HepG2 (cell line): ENCODE results near the gene MORF4L2. TPM values are rescaled to one million over a fixed set of nuclear protein-coding genes. Genes with fewer than 3 reads are reported as not detected.
A peak's percentile ranks its signal among the peaks of the same experiment; 100 is the strongest.
"Not testable (repeated sequence)": the region's sequence is repeated elsewhere in the genome, so short reads cannot be mapped to it uniquely, and the experiment has no call there.

Source experiments
- ATAC-seq: fragments of 200-7000 bp; cut with Tn5 transposase; 3 replicates; pipeline ENCODE4 v1.9.1; 2020; ENCODE audit warnings: mild to moderate bottlenecking, moderate library complexity
- BruUV-seq: library from RNA; stranded (reverse); fragments of 400-500 nt; replicated peaks from 2 replicates; lab custom pipeline; 2021; lab: Mats Ljungman, UMichigan
- CTCF ChIA-PET: fragments of 300-600 bp; formaldehyde crosslinking; extraction: SDS; loops from one replicate; lab custom pipeline; 2021; ENCODE audit warnings: low total read pairs, inconsistent platforms, low intra/inter-chr PET ratio; lab: Yijun Ruan, JAX
- POLR2A ChIA-PET: fragments of 350-600 bp; sonication (Branson Sonifier 250); formaldehyde crosslinking; loops from one replicate; lab custom pipeline; 2020; ENCODE audit warnings: antibody characterized with exemption, inconsistent platforms; lab: Yijun Ruan, JAX
- DNase-seq: peaks from one replicate; pipeline ENCODE4 v3.0.0-alpha.2; 2015; ENCODE audit warnings: low spot score
- FAIRE-seq: peaks from 3 replicates; lab custom pipeline; 2011; peaks lifted over from hg19 to GRCh38; lab: Jason Lieb, UNC
- H2AFZ ChIP-seq: one replicate; pipeline ENCODE4 v1.6.1; 2011; ENCODE audit warnings: low read length, inconsistent platforms
- H3K27ac ChIP-seq: fragments of 300-600 bp; 3 replicates; pipeline ENCODE4 v1.8.0; 2011; ENCODE audit warnings: mixed run types, mild to moderate bottlenecking, mixed read lengths, low read length, inconsistent platforms; ENCODE audit not compliant: insufficient read depth; ENCODE audit errors: extremely low read length
- H3K27me3 ChIP-seq, 2 experiments: fragments of 200-600 bp in 1 of 2; 2 replicates in 1 of 2; 3 replicates in 1 of 2; pipeline versions ENCODE4 v1.6.0 to v1.8.0; 2011; ENCODE audit warnings: low read length in 2 of 2, mild to moderate bottlenecking in 2 of 2, moderate library complexity in 2 of 2, inconsistent platforms in 1 of 2; ENCODE audit not compliant: insufficient read depth in 2 of 2, control insufficient read depth in 1 of 2
- H3K36me3 ChIP-seq, 2 experiments: fragments of 200-600 bp in 1 of 2; replicated peaks in 1 of 2; 2 replicates in 1 of 2; 3 replicates in 1 of 2; pipeline versions ENCODE4 v1.5.1 to v1.8.0; 2011; ENCODE audit warnings: low read length in 2 of 2, inconsistent platforms in 1 of 2; ENCODE audit not compliant: insufficient read depth in 2 of 2, control insufficient read depth in 1 of 2
- H3K4me1 ChIP-seq: 2 replicates; pipeline ENCODE4 v1.5.1; 2012; ENCODE audit warnings: low read length, inconsistent platforms; ENCODE audit not compliant: insufficient read depth
- H3K4me2 ChIP-seq: 2 replicates; pipeline ENCODE4 v1.6.0; 2011; ENCODE audit warnings: low read depth, low read length, inconsistent platforms
- H3K4me3 ChIP-seq, 3 experiments: fragments of 200-600 bp in 1 of 3; sonication (generic), shearing (Covaris generic) in 1 of 3; replicated peaks in 1 of 3; 2 replicates each; pipeline ENCODE4 v1.5.1; 2011 to 2016; ENCODE audit warnings: low read length in 3 of 3, inconsistent platforms in 2 of 3, low read depth in 2 of 3, mild to moderate bottlenecking in 2 of 3, control low read depth in 1 of 3, mixed read lengths in 1 of 3; ENCODE audit not compliant: insufficient read depth in 1 of 3
- H3K79me2 ChIP-seq: one replicate; pipeline ENCODE4 v1.6.1; 2011; ENCODE audit warnings: low read length, inconsistent platforms; ENCODE audit not compliant: insufficient read depth
- H3K9ac ChIP-seq: 2 replicates; pipeline ENCODE4 v1.6.0; 2011; ENCODE audit warnings: mild to moderate bottlenecking, low read depth, low read length, inconsistent platforms; ENCODE audit not compliant: insufficient read depth
- H3K9me3 ChIP-seq: 2 replicates; pipeline ENCODE4 v1.5.1; 2012; ENCODE audit warnings: mild to moderate bottlenecking, low read length
- H4K20me1 ChIP-seq: 2 replicates; pipeline ENCODE4 v1.6.0; 2011; ENCODE audit warnings: inconsistent platforms, mild to moderate bottlenecking, low read length, moderate library complexity; ENCODE audit not compliant: insufficient read depth
- CBX2 ChIP-seq, 2 experiments: fragments of 200-600 bp in 1 of 2; sonication (generic); formaldehyde crosslinking in 1 of 2; IDR thresholded peaks; 2 replicates each; pipeline versions ENCODE4 v1.7.0 to v1.8.1; 2018 to 2022; ENCODE audit warnings: low read depth in 2 of 2, low read length in 1 of 2, mild to moderate bottlenecking in 1 of 2, missing genetic modification reagents in 1 of 2
- CCAR2 ChIP-seq: fragments of 200-400 bp; formaldehyde crosslinking; optimal IDR thresholded peaks from 2 replicates; pipeline ENCODE3; 2018; ENCODE audit warnings: low read depth, mild to moderate bottlenecking, low read length, moderate library complexity
- CHCHD3 ChIP-seq: sonication (generic); formaldehyde crosslinking; IDR thresholded peaks from 2 replicates; pipeline ENCODE4 v1.8.0; 2022; ENCODE audit warnings: mild to moderate bottlenecking, missing genetic modification reagents, moderate library complexity
- EP300 ChIP-seq, 3 experiments: sonication (generic) in 1 of 3; formaldehyde crosslinking in 1 of 3; IDR thresholded peaks; 2 replicates each; pipeline versions ENCODE4 v1.5.1 to v1.6.1; 2011 to 2020; ENCODE audit warnings: low read depth in 2 of 3, low read length in 2 of 3, borderline replicate concordance in 1 of 3, improper control_type of control experiment in 1 of 3, mild to moderate bottlenecking in 1 of 3, missing genetic modification reagents in 1 of 3, moderate library complexity in 1 of 3
- GZF1 ChIP-seq: sonication (generic); formaldehyde crosslinking; IDR thresholded peaks from 2 replicates; pipeline ENCODE4 v1.5.1; 2020; ENCODE audit warnings: mild to moderate bottlenecking, missing genetic modification reagents
- IRX3 ChIP-seq: sonication (generic); formaldehyde crosslinking; IDR thresholded peaks from 2 replicates; pipeline ENCODE4 v1.8.1; 2023; ENCODE audit warnings: mild to moderate bottlenecking, low read depth, missing genetic modification reagents, borderline replicate concordance
- ISX ChIP-seq: sonication (generic); formaldehyde crosslinking; conservative IDR thresholded peaks from 2 replicates; pipeline ENCODE4 v1.5.0; 2020; ENCODE audit warnings: missing genetic modification reagents
- KMT2B ChIP-seq: IDR thresholded peaks from 2 replicates; pipeline ENCODE4 v1.6.1; 2016; ENCODE audit warnings: missing genetic modification reagents, missing compliant biosample characterization
- RARG ChIP-seq: sonication (generic); formaldehyde crosslinking; IDR thresholded peaks from 2 replicates; pipeline ENCODE4 v1.4.0; 2020; ENCODE audit warnings: low read depth, mild to moderate bottlenecking, missing genetic modification reagents
- SSRP1 ChIP-seq: IDR thresholded peaks from 2 replicates; pipeline ENCODE4 v1.6.1; 2016; ENCODE audit warnings: control low read depth
- TMF1 ChIP-seq: sonication (generic); formaldehyde crosslinking; IDR thresholded peaks from 2 replicates; pipeline ENCODE4 v1.8.1; 2022; ENCODE audit warnings: low read depth, missing genetic modification reagents
- WGBS: methylation state at CpG from one replicate; pipeline ENCODE4 v1.1.6; 2017; ENCODE audit warnings: low lambda C conversion rate; 5-methylcytosine and 5-hydroxymethylcytosine counted together
- in situ Hi-C: cut with HindIII; loops from 2 replicates; pipeline ENCODE4 v1.10.0; 2017; ENCODE audit warnings: low pct_unique_long_range_greater_than_20kb; ENCODE audit not compliant: extremely low pct_ligation_motif_present
- intact Hi-C: fragments of 100-400 bp; cut with micrococcal nuclease; formaldehyde crosslinking; loops from one replicate; pipeline ENCODE4 v1.10.0; 2022; ENCODE audit not compliant: unreplicated experiment
- polyA plus RNA-seq, 8 experiments: library from polyadenylated mRNA; depleted of rRNA in 3 of 8; stranded (reverse) in 7 of 8; unstranded in 1 of 8; fragments of >200 nt; fragmentation: Illumina TruSeq in 4 of 8; extraction: Trizol in 4 of 8; gene quantifications; 2 replicates each; pipeline versions ENCODE4 v1.2.1 to v1.2.3, GENCODE V29; 2011 to 2016; ENCODE audit warnings: low read depth in 4 of 8, missing spikeins in 1 of 8, mixed read lengths in 1 of 8; ENCODE audit not compliant: insufficient read depth in 1 of 8
- total RNA-seq, 5 experiments: library from RNA; depleted of rRNA; stranded (reverse); fragments of >200 nt; fragmentation: Illumina TruSeq; extraction: Trizol; gene quantifications; 2 replicates each; pipeline ENCODE4 v1.2.3, GENCODE V29; 2016; ENCODE audit warnings: low read depth in 1 of 5
- TF ChIP-seq, protein P1 (sequence below): sonication (generic); formaldehyde crosslinking; IDR thresholded peaks from 2 replicates; pipeline ENCODE4 v1.8.0; 2022; ENCODE audit warnings: mild to moderate bottlenecking, missing genetic modification reagents; ENCODE audit not compliant: insufficient replicate concordance

The MORF4L2 gene
- total and polyA plus RNA-seq, 2 of the 13 experiments (the other 11 are each of a cell fraction or from before 2014, with no cell fraction given): 358 to 469 TPM

DNA sequence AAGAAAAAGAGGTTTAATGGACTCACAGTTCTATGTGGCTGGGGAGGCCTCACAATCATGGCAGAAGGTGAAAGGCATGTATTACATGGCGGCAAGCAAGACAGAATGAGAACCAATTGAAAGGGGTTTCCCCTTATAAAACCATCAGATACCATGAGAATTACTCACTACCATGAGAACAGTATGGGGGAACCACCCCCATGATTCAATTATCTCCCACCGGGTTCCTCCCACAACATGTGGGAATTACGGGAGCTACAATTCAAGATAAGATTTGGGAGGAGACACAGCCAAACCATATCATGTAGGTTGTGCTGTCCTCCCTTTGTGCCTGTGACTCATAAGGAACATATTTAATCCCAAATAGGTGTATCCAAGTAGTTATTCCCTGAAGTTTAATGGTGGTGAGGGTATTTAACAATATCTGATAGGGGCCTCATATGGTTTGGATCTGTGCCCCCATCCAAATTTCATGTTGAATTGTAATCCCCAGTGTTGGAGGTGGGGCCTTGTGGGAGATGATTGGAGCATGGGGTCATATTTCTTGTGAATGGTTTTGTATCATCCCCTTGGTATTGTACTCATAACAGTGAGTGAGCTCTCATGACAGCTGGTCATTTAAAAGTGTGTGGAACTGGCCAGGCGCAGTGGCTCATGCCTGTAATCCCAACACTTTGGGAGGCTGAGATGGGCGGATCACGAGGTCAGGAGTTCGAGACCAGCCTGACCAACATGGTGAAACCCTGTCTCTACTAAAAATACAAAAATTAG, 31.1 kb downstream of the MORF4L2 start:
- H3K4me3 ChIP-seq, BruUV-seq, H3K36me3 ChIP-seq, intact Hi-C loops, H3K79me2 ChIP-seq, POLR2A ChIA-PET, in situ Hi-C loops, H3K9ac ChIP-seq, H3K4me2 ChIP-seq, CTCF ChIA-PET, DNase-seq, H3K9me3 ChIP-seq, FAIRE-seq, ATAC-seq, H4K20me1 ChIP-seq, H3K27ac ChIP-seq, H3K27me3 ChIP-seq, H2AFZ ChIP-seq: not testable (repeated sequence)
- WGBS: 75% methylated on average over 1 of the region's 7 CpGs
- H3K4me1 ChIP-seq: peaks cover 13% of the 10 kb centered on the region

DNA sequence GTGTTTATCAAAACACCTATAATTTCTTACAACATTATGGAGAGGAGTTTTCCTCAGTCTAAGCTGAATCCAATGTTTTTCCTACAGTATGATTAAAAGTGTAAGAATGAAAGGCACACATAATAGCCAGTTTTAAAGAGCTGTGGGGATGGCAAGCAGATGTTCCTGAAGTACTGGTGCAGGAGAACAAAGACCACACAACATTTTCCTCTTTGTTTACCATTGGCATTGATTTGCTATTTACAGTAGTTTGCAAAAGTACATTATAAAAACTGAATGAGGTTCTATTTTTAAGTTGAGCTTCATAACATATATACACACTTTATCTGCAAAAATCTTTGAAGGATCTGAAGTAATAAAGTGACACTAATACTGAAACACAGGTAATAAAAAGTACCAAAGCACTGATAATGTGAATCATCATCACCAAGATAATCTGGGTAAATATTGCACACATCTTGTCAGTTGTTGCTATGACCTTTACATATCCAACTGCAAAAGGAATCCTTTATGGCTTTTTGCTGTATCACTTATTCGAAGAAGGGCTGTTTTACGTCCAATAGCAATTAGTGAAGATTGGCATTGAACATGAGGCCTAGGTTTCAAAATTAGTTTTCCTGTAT, 35.2 kb downstream of the MORF4L2 start:
- Histone ChIP-seq H2AFZ (no peak overlapping the region), H3K9ac (no peak overlapping the region), H3K4me3 (no peak overlapping the region), H3K27me3 (no peaks in the 10 kb centered on the region), H3K27ac (no peak overlapping the region), H4K20me1 (no peaks in the 10 kb centered on the region), H3K79me2 (no peaks in the 10 kb centered on the region), H3K4me2 (no peak overlapping the region), H3K36me3 (no peaks in the 10 kb centered on the region), H3K9me3 (no peaks in the 10 kb centered on the region), H3K4me1 (no peaks in the 10 kb centered on the region)
- 83% methylated on average over 2 of the region's 2 CpGs for WGBS
- ChIA-PET CTCF (no interaction called here), POLR2A (no interaction called here)
- intact Hi-C loops: no loop called here
- FAIRE-seq: peak; percentile 57
- ATAC-seq: no peak
- DNase-seq: no peak
- in situ Hi-C loops: no loop called here
- no TSS peak for BruUV-seq
- no peak for TF ChIP-seq RARG
- TF ChIP-seq ISX (CRISPR knock-in tag): no peak
- no peak for TF ChIP-seq CHCHD3 (CRISPR knock-in tag)
- TF ChIP-seq, protein P1, sequence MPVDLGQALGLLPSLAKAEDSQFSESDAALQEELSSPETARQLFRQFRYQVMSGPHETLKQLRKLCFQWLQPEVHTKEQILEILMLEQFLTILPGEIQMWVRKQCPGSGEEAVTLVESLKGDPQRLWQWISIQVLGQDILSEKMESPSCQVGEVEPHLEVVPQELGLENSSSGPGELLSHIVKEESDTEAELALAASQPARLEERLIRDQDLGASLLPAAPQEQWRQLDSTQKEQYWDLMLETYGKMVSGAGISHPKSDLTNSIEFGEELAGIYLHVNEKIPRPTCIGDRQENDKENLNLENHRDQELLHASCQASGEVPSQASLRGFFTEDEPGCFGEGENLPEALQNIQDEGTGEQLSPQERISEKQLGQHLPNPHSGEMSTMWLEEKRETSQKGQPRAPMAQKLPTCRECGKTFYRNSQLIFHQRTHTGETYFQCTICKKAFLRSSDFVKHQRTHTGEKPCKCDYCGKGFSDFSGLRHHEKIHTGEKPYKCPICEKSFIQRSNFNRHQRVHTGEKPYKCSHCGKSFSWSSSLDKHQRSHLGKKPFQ (CRISPR knock-in tag): no peak
- no peak for TF ChIP-seq KMT2B (CRISPR knock-in tag)
- TF ChIP-seq EP300 (IDR thresholded peaks at IDR 0.05; ENCODE audit: low read depth in 2 of 2, low read length in 2 of 2): no peak
- TF ChIP-seq EP300 (CRISPR knock-in tag; IDR thresholded peaks at IDR 0.05; ENCODE audit: borderline replicate concordance): no peak
- TF ChIP-seq IRX3 (CRISPR knock-in tag): no peak
- TF ChIP-seq CCAR2: no peak
- TF ChIP-seq CBX2 (IDR thresholded peaks at IDR 0.05; ENCODE audit: low read depth, low read length): no peak
- TF ChIP-seq CBX2 (CRISPR knock-in tag; IDR thresholded peaks at IDR 0.05; ENCODE audit: low read depth): no peak
- no peak for TF ChIP-seq TMF1
- TF ChIP-seq GZF1 (CRISPR knock-in tag): no peak
- no peak for TF ChIP-seq SSRP1 (CRISPR knock-in tag)
